Vagina (tissue), 2 donors: ENCODE results near the gene GRID2IP. TPM values are rescaled to one million over a fixed set of nuclear protein-coding genes. Genes with fewer than 3 reads are reported as not detected.

Source experiments
- DNase-seq, 2 donors: peaks; one replicate each; pipeline ENCODE4 v3.0.0-alpha.2; 2017; ENCODE audit errors: extremely low spot score in 2 of 2
- H3K27ac ChIP-seq: fragments of 200-600 bp; sonication (generic); one replicate; pipeline ENCODE4 v1.5.1; 2019
- H3K27me3 ChIP-seq: fragments of 200-600 bp; sonication (generic); one replicate; pipeline ENCODE4 v1.5.1; 2019
- H3K36me3 ChIP-seq, 2 donors: fragments of 200-600 bp; sonication (generic); one replicate each; pipeline ENCODE4 v1.5.1; 2017 to 2019
- H3K4me1 ChIP-seq: fragments of 200-600 bp; sonication (generic); one replicate; pipeline ENCODE4 v1.5.1; 2019
- H3K4me3 ChIP-seq, 2 donors: fragments of 200-600 bp; sonication (generic); 1 replicate in 1 of 2; 2 replicates in 1 of 2; pipeline ENCODE4 v1.5.1; 2016 to 2019
- H3K9me3 ChIP-seq: fragments of 200-600 bp; sonication (generic); one replicate; pipeline ENCODE4 v1.5.1; 2019
- POLR2A ChIP-seq, 2 donors: fragments of 450-650 bp; IDR thresholded peaks; one replicate each; pipeline ENCODE4 v1.6.1; 2017; ENCODE audit warnings: antibody characterized with exemption in 2 of 2, mild to moderate bottlenecking in 2 of 2, moderate library complexity in 2 of 2
- POLR2AphosphoS5 ChIP-seq, 2 donors: sonication (generic); formaldehyde crosslinking; IDR thresholded peaks; one replicate each; pipeline ENCODE4 v1.9.0; 2017; ENCODE audit warnings: antibody characterized with exemption in 2 of 2, mild to moderate bottlenecking in 2 of 2, low read depth in 1 of 2; ENCODE audit not compliant: insufficient read depth in 1 of 2
- intact Hi-C: fragments of 100-400 bp; cut with DNase I; formaldehyde crosslinking; loops from one replicate; pipeline ENCODE4 v1.15.1; 2023
- total RNA-seq: library from RNA; depleted of rRNA; stranded (reverse); fragments of >200 nt; gene quantifications from one replicate; pipeline ENCODE4 v1.2.3, GENCODE V29; 2016
- TF ChIP-seq, protein P1 (sequence below), 3 experiments: fragments of 450-650 bp in 2 of 3; fragments of 200-600 bp in 1 of 3; sonication (generic) in 1 of 3; IDR thresholded peaks; one replicate each; pipeline ENCODE4 v1.5.1; 2017 to 2019; ENCODE audit warnings: antibody characterized with exemption in 3 of 3, mild to moderate bottlenecking in 2 of 3, moderate library complexity in 2 of 3

Gene GRID2IP
- total RNA-seq, 1 donor from 2014 or later, result not detected

DNA sequence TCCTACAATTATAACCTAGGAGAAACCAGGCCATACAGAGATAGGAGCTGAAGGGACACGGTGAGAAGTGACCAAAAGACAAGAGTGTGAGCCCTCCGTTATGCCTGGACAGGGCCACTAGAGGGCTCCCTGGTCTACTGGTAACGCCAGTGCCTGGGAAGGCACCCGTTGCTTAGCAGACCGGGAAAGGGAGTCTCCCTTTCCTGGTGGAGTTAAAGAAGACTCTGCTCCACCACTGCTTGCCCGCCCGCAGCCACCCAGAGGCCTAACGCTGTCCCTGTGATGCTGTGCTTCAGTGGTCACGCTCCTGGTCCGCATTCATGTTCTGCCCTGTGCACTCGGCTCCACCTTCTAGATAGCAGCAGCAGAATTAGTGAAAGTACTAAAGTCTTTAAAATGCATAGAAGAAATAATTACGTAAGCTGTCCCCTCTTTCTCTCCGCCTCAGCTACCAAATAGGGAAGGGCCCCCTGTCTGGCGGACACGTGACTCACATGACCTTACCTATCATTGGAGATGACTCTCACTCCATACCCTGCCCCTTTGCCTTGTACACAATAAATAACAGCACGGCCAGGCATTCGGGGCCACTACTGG is 34.8 kb downstream of the GRID2IP start:
- DNase-seq, result no peak
- intact Hi-C loops, result no loop called here
- Histone ChIP-seq H3K9me3 (no peaks in the 10 kb centered on the region), H3K36me3 (no peaks in the 10 kb centered on the region), H3K27ac (no peak overlapping the region), H3K4me1 (peaks cover 5% of the 10 kb centered on the region), H3K4me3 (peak overlapping the region; percentile 13 to 32), H3K27me3 (no peaks in the 10 kb centered on the region)
- TF ChIP-seq POLR2A (IDR thresholded peaks at IDR 0.05), result no peak
- TF ChIP-seq, protein P1, sequence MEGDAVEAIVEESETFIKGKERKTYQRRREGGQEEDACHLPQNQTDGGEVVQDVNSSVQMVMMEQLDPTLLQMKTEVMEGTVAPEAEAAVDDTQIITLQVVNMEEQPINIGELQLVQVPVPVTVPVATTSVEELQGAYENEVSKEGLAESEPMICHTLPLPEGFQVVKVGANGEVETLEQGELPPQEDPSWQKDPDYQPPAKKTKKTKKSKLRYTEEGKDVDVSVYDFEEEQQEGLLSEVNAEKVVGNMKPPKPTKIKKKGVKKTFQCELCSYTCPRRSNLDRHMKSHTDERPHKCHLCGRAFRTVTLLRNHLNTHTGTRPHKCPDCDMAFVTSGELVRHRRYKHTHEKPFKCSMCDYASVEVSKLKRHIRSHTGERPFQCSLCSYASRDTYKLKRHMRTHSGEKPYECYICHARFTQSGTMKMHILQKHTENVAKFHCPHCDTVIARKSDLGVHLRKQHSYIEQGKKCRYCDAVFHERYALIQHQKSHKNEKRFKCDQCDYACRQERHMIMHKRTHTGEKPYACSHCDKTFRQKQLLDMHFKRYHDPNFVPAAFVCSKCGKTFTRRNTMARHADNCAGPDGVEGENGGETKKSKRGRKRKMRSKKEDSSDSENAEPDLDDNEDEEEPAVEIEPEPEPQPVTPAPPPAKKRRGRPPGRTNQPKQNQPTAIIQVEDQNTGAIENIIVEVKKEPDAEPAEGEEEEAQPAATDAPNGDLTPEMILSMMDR (IDR thresholded peaks at IDR 0.05), result peak; percentile 51 to 76 (median 64)

- DNase-seq, result no peak
- no peaks in the 10 kb centered on the region for H3K27me3 ChIP-seq
- no peaks in the 10 kb centered on the region for H3K9me3 ChIP-seq
- peaks cover 5% of the 10 kb centered on the region for H3K4me1 ChIP-seq
- H3K4me3 ChIP-seq, result no peak overlapping the region
- H3K27ac ChIP-seq, result no peak overlapping the region
- no peaks in the 10 kb centered on the region for H3K36me3 ChIP-seq
- intact Hi-C loops, result no loop called here
- TF ChIP-seq POLR2AphosphoS5 (IDR thresholded peaks at IDR 0.05; ENCODE audit: insufficient read depth in 1 of 2, low read depth in 1 of 2) (no peak), POLR2A (IDR thresholded peaks at IDR 0.05) (no peak)
Observed at GRCh38 chr7:6513541-6513940, 37.7 kb downstream of the GRID2IP start.

DNA sequence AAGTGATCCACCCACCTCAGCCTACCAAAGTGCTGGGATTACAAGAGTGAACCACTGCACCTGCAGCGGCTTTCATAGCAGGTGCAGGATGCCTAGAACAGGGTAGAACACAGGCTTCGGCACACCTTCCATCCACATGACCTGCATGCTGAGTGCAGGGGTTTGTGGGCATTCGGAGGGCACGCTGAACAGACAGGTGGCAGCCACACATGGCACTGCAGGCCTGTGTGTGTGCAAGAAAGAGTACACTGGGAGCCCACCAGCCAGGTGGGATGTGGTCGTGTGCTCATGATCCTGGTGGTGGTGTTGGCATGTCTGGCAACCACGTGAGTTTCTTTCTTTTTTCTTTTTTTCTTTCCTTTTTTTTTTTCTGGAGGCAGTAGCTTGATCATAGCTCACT is 38.4 kb downstream of the GRID2IP start:
- Histone ChIP-seq H3K4me1 (peaks cover 5% of the 10 kb centered on the region), H3K27me3 (no peaks in the 10 kb centered on the region), H3K9me3 (no peaks in the 10 kb centered on the region), H3K27ac (no peak overlapping the region), H3K36me3 (no peaks in the 10 kb centered on the region), H3K4me3 (no peak overlapping the region)
- no peak for DNase-seq
- TF ChIP-seq POLR2A (IDR thresholded peaks at IDR 0.05) (no peak), POLR2AphosphoS5 (IDR thresholded peaks at IDR 0.05; ENCODE audit: insufficient read depth in 1 of 2, low read depth in 1 of 2) (no peak)
- TF ChIP-seq, protein P1 (IDR thresholded peaks at IDR 0.05), result no peak
- intact Hi-C loops, result no loop called here

- Histone ChIP-seq H3K9me3 (no peaks in the 10 kb centered on the region), H3K27me3 (no peaks in the 10 kb centered on the region), H3K4me1 (peaks cover 4% of the 10 kb centered on the region), H3K27ac (no peak overlapping the region), H3K36me3 (no peaks in the 10 kb centered on the region), H3K4me3 (no peak overlapping the region)
- intact Hi-C loops, result no loop called here
- no peak for DNase-seq
- TF ChIP-seq, protein P1 (IDR thresholded peaks at IDR 0.05), result no peak
- TF ChIP-seq POLR2A (IDR thresholded peaks at IDR 0.05), result no peak
- TF ChIP-seq POLR2AphosphoS5 (IDR thresholded peaks at IDR 0.05; ENCODE audit: insufficient read depth in 1 of 2, low read depth in 1 of 2), result no peak
Observed at GRCh38 chr7:6510476-6511133, 40.7 kb downstream of the GRID2IP start.

GRCh38 chr7:6508950-6509349 is 42.3 kb downstream of the GRID2IP start:
- DNase-seq, result no peak
- H3K4me3 ChIP-seq, result no peak overlapping the region
- no peaks in the 10 kb centered on the region for H3K27me3 ChIP-seq
- no peaks in the 10 kb centered on the region for H3K9me3 ChIP-seq
- TF ChIP-seq, protein P1 (IDR thresholded peaks at IDR 0.05), result no peak
- TF ChIP-seq POLR2AphosphoS5 (IDR thresholded peaks at IDR 0.05; ENCODE audit: insufficient read depth in 1 of 2, low read depth in 1 of 2), result no peak
- TF ChIP-seq POLR2A (IDR thresholded peaks at IDR 0.05), result no peak
- intact Hi-C loops, result no loop called here
- no peak overlapping the region for H3K27ac ChIP-seq
- no peaks in the 10 kb centered on the region for H3K36me3 ChIP-seq
- peaks cover 13% of the 10 kb centered on the region for H3K4me1 ChIP-seq
